Measurements from ENCODE around the gene CROCC.
"Not testable (repeated sequence)": the region's sequence is repeated elsewhere in the genome, so short reads cannot be mapped to it uniquely, and the experiment has no call there.

Gene CROCC

DNA sequence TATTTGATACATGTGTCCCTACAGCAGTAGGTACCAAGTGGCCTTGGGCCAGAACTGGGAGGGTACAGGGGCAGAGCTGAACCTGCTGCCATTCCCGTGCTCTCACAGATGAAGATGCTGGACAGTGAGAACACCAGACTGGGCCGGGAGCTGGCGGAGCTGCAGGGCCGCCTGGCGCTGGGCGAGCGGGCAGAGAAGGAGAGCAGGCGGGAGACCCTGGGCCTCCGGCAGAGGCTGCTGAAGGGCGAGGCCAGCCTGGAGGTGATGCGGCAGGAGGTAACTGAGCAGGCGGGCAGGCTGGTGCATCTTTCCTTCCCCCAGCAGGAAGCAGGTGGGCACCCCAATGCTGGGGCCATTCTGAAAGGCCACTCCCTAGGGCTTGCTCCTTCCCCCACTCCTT, 36.7 kb downstream of the CROCC start:
- TF ChIP-seq, protein P1, sequence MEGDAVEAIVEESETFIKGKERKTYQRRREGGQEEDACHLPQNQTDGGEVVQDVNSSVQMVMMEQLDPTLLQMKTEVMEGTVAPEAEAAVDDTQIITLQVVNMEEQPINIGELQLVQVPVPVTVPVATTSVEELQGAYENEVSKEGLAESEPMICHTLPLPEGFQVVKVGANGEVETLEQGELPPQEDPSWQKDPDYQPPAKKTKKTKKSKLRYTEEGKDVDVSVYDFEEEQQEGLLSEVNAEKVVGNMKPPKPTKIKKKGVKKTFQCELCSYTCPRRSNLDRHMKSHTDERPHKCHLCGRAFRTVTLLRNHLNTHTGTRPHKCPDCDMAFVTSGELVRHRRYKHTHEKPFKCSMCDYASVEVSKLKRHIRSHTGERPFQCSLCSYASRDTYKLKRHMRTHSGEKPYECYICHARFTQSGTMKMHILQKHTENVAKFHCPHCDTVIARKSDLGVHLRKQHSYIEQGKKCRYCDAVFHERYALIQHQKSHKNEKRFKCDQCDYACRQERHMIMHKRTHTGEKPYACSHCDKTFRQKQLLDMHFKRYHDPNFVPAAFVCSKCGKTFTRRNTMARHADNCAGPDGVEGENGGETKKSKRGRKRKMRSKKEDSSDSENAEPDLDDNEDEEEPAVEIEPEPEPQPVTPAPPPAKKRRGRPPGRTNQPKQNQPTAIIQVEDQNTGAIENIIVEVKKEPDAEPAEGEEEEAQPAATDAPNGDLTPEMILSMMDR (IDR thresholded peaks at IDR 0.05): no peak
- Histone ChIP-seq H3K27ac (no peak overlapping the region), H3K9me3 (ENCODE audit: control insufficient read depth, low read length) (no peaks in the 10 kb centered on the region), H3K4me3 (ENCODE audit: low read depth, low read length) (no peak overlapping the region), H3K4me1 (no peaks in the 10 kb centered on the region), H3K79me2 (no peaks in the 10 kb centered on the region), H3K36me3 (ENCODE audit: control insufficient read depth, insufficient read depth, low read length) (no peaks in the 10 kb centered on the region), H3K9ac (no peak overlapping the region), H3K4me2 (ENCODE audit: low read length) (no peak overlapping the region), H3K27me3 (ENCODE audit: control insufficient read depth, insufficient read depth, low read length) (no peaks in the 10 kb centered on the region), H2AFZ (no peak overlapping the region)

DNA sequence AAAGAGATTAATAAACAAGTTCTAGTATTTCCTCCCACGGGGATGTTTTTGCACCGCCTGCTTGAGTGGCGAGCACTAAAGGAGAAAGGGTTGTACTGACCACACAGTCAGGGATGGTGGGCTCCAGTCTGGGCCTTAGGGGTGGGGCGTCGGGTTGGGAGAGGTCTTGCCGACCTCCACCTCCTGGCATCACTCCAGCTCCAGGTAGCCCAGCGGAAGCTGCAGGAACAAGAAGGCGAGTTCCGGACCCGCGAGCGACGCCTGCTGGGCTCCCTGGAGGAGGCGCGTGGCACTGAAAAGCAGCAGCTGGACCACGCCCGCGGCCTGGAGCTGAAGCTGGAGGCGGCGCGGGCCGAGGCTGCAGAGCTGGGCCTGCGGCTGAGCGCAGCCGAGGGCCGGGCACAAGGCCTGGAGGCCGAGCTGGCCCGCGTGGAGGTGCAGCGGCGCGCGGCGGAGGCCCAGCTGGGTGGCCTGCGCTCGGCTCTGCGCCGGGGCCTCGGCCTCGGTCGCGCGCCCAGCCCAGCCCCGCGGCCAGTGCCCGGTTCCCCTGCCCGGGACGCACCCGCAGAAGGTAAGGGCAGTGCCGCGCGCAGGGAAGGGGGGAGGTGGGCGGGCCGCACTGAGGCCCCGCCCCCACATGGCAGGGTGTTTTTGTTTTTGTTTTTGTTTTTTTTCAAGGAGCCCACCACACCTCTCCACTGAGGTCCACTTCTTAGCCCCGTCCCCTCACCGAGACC, 39.0 kb downstream of the CROCC start:
- peak overlapping the region; percentile 24 for H3K27ac ChIP-seq
- H3K4me1 ChIP-seq: no peaks in the 10 kb centered on the region
- no peaks in the 10 kb centered on the region for H3K27me3 ChIP-seq (ENCODE audit: control insufficient read depth, insufficient read depth, low read length)
- TF ChIP-seq, protein P1 (IDR thresholded peaks at IDR 0.05): peak; percentile 51
- peak overlapping the region; percentile 42 for H3K4me2 ChIP-seq (ENCODE audit: low read length)
- no peaks in the 10 kb centered on the region for H3K36me3 ChIP-seq (ENCODE audit: control insufficient read depth, insufficient read depth, low read length)
- no peak overlapping the region for H3K9ac ChIP-seq
- no peaks in the 10 kb centered on the region for H3K79me2 ChIP-seq
- H3K9me3 ChIP-seq (ENCODE audit: control insufficient read depth, low read length): no peaks in the 10 kb centered on the region
- H2AFZ ChIP-seq: peak overlapping the region; percentile 79
- no peak overlapping the region for H3K4me3 ChIP-seq (ENCODE audit: low read depth, low read length)

DNA sequence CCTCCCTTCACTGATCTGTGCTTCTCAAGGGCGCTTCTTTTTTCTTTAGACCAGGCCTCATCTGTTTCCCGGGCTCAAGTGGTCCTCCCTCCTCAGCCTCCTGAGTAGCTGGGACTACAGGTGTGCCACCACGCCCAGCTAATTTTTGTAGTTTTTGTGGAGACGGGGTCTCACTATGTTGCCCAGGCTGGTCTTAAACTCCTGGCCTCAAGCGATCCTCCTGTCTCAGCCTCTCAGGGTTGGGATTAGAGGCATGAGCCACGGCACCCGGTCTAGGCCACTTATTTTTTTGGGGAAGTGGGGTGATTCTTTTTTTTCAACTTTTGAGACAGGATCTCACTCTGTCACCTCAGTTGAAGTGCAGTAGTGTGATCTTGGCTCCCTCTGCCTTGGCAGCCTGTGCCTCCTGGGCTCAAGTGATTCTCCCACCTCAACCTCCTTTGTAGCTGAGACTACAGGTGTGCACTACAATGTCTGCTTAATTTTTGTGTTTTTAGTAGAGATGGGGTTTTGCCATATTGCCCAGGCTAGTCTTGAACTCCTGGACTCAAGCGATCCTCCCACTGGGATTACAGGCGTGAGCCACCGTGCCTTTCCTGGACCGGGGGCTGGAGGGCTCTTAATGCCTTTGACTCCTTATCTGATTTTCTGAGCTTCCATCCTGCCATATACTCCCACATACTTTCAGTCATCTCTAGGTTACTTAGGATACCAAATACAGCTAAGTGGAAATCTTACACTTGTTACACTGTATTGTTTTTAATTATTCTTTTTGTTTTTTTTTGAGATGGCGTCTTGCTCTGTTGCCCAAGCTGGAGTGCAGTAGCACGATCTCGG, 39.8 kb downstream of the CROCC start:
- H3K9ac ChIP-seq: no peak overlapping the region
- H3K4me3 ChIP-seq (ENCODE audit: low read depth, low read length): no peak overlapping the region
- H3K79me2 ChIP-seq: no peaks in the 10 kb centered on the region
- H3K4me1 ChIP-seq: no peaks in the 10 kb centered on the region
- H3K4me2 ChIP-seq (ENCODE audit: low read length): peak overlapping the region; percentile 17
- H3K36me3 ChIP-seq (ENCODE audit: control insufficient read depth, insufficient read depth, low read length): no peaks in the 10 kb centered on the region
- no peaks in the 10 kb centered on the region for H3K27me3 ChIP-seq (ENCODE audit: control insufficient read depth, insufficient read depth, low read length)
- TF ChIP-seq, protein P1 (IDR thresholded peaks at IDR 0.05): no peak
- no peak overlapping the region for H3K27ac ChIP-seq
- peak overlapping the region; percentile 50 for H2AFZ ChIP-seq
- H3K9me3 ChIP-seq (ENCODE audit: control insufficient read depth, low read length): no peaks in the 10 kb centered on the region

- H3K27me3 ChIP-seq (ENCODE audit: control insufficient read depth, insufficient read depth, low read length); H3K4me2 ChIP-seq (ENCODE audit: low read length); H2AFZ ChIP-seq; H3K79me2 ChIP-seq; H3K4me3 ChIP-seq (ENCODE audit: low read depth, low read length); H3K36me3 ChIP-seq (ENCODE audit: control insufficient read depth, insufficient read depth, low read length); H3K27ac ChIP-seq; H3K4me1 ChIP-seq; H3K9me3 ChIP-seq (ENCODE audit: control insufficient read depth, low read length); H3K9ac ChIP-seq: not testable (repeated sequence)
These were observed 42.4 kb downstream of the CROCC start for GRCh38 chr1:16964169-16964568.

DNA sequence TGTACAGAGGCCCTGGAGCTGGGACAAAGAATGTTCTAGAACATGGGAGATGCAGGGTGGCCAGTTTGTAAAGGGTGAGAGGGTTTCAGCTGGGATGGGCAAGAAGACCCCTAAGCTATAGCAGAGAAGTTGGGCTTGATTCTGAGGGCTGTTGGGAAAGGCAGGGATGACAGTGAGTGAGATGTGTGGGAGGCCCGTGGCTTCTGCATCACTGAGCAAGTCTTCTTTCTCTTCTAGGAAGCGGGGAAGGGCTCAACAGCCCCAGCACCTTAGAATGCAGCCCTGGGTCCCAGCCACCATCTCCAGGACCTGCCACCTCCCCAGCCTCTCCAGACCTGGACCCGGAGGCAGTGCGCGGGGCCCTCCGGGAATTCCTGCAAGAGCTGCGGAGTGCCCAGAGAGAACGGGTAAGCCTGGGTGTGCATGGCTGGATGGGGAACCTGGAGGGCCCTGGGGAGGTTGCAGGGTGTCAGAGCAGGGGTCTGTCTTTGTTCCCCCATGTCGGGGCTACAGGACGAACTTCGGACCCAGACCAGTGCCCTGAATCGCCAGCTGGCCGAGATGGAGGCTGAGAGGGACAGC, 43.8 kb downstream of the CROCC start:
- H3K4me1 ChIP-seq: peaks cover 2% of the 10 kb centered on the region
- no peak overlapping the region for H3K4me3 ChIP-seq (ENCODE audit: low read depth, low read length)
- TF ChIP-seq, protein P1 (IDR thresholded peaks at IDR 0.05): no peak
- H3K9me3 ChIP-seq (ENCODE audit: control insufficient read depth, low read length): no peaks in the 10 kb centered on the region
- H3K79me2 ChIP-seq: no peaks in the 10 kb centered on the region
- H3K4me2 ChIP-seq (ENCODE audit: low read length): no peak overlapping the region
- H3K9ac ChIP-seq: no peak overlapping the region
- H3K36me3 ChIP-seq (ENCODE audit: control insufficient read depth, insufficient read depth, low read length): no peaks in the 10 kb centered on the region
- no peak overlapping the region for H3K27ac ChIP-seq
- no peak overlapping the region for H2AFZ ChIP-seq
- no peaks in the 10 kb centered on the region for H3K27me3 ChIP-seq (ENCODE audit: control insufficient read depth, insufficient read depth, low read length)

All from parathyroid adenoma (tissue), 2 donors.